GM23338 (cell line): ENCODE results near the gene RHBDD2.

Experiments used
- CREB1 ChIP-seq: fragments of 250-450 bp; sonication (Bioruptor Pico); IDR thresholded peaks from 2 replicates; pipeline ENCODE4 v1.5.0; 2020; ENCODE audit warnings: low read depth, mild to moderate bottlenecking, moderate library complexity
- EZH2 ChIP-seq: fragments of 200-600 bp; sonication (generic); IDR thresholded peaks from one replicate; pipeline ENCODE4 v1.8.0; 2017; ENCODE audit warnings: antibody characterized with exemption, mild to moderate bottlenecking, low read depth; ENCODE audit not compliant: unreplicated experiment
- EZH2phosphoT487 ChIP-seq: fragments of 200-600 bp; sonication (generic); IDR thresholded peaks from one replicate; pipeline ENCODE4 v1.8.1; 2018; ENCODE audit warnings: antibody characterized with exemption; ENCODE audit not compliant: unreplicated experiment
- NANOG ChIP-seq: IDR thresholded peaks from 2 replicates; pipeline ENCODE4 v1.6.1; 2016; ENCODE audit warnings: antibody characterized with exemption, borderline replicate concordance
- POLR2AphosphoS5 ChIP-seq: IDR thresholded peaks from 2 replicates; pipeline ENCODE4 v1.6.1; 2016; ENCODE audit warnings: antibody characterized with exemption, low read depth
- ZNF114 ChIP-seq: fragments of 250-450 bp; sonication (Bioruptor Pico); IDR thresholded peaks from 2 replicates; pipeline ENCODE4 v1.5.0; 2020; ENCODE audit warnings: mild to moderate bottlenecking, moderate library complexity
- TF ChIP-seq, protein P1 (sequence below), 2 experiments: fragments of 200-600 bp in 1 of 2; sonication (generic) in 1 of 2; conservative IDR thresholded peaks; 2 replicates each; pipeline versions ENCODE4 v1.5.1 to v1.6.1; 2016 to 2017; ENCODE audit warnings: antibody characterized with exemption in 2 of 2, low read depth in 2 of 2, mild to moderate bottlenecking in 2 of 2, moderate library complexity in 1 of 2
- TF ChIP-seq, protein P2 (sequence below): IDR thresholded peaks from one replicate; pipeline ENCODE4 v1.6.1; 2018; ENCODE audit warnings: antibody characterized with exemption; ENCODE audit not compliant: unreplicated experiment

DNA sequence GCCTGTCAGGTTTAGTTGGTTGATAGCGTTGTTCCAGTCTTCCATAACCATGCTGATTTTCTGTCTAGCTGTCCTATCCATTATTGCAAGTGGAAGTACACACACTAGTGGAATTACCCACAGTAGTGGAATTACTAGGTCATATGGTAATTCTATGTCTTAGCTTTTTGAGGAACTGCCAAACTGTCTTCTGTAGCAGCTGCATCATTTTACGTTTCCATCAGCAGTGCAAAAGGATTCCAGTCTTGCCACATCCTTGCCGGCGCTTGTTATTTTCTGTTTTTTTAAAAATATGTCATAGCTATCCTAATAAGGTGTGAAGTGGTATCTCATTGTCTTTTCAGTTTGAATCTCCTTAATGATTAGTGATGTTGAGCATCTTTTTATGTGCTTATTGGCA is 17.2 kb upstream of the RHBDD2 start:
- TF ChIP-seq NANOG (no peak), EZH2 (no peak), CREB1 (CRISPR knock-in tag) (no peak), EZH2phosphoT487 (no peak), POLR2AphosphoS5 (no peak), ZNF114 (CRISPR knock-in tag) (no peak)
- TF ChIP-seq, protein P1, sequence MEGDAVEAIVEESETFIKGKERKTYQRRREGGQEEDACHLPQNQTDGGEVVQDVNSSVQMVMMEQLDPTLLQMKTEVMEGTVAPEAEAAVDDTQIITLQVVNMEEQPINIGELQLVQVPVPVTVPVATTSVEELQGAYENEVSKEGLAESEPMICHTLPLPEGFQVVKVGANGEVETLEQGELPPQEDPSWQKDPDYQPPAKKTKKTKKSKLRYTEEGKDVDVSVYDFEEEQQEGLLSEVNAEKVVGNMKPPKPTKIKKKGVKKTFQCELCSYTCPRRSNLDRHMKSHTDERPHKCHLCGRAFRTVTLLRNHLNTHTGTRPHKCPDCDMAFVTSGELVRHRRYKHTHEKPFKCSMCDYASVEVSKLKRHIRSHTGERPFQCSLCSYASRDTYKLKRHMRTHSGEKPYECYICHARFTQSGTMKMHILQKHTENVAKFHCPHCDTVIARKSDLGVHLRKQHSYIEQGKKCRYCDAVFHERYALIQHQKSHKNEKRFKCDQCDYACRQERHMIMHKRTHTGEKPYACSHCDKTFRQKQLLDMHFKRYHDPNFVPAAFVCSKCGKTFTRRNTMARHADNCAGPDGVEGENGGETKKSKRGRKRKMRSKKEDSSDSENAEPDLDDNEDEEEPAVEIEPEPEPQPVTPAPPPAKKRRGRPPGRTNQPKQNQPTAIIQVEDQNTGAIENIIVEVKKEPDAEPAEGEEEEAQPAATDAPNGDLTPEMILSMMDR (conservative IDR thresholded peaks at IDR 0.05; ENCODE audit: low read depth in 2 of 2), result no peak
- TF ChIP-seq, protein P2, sequence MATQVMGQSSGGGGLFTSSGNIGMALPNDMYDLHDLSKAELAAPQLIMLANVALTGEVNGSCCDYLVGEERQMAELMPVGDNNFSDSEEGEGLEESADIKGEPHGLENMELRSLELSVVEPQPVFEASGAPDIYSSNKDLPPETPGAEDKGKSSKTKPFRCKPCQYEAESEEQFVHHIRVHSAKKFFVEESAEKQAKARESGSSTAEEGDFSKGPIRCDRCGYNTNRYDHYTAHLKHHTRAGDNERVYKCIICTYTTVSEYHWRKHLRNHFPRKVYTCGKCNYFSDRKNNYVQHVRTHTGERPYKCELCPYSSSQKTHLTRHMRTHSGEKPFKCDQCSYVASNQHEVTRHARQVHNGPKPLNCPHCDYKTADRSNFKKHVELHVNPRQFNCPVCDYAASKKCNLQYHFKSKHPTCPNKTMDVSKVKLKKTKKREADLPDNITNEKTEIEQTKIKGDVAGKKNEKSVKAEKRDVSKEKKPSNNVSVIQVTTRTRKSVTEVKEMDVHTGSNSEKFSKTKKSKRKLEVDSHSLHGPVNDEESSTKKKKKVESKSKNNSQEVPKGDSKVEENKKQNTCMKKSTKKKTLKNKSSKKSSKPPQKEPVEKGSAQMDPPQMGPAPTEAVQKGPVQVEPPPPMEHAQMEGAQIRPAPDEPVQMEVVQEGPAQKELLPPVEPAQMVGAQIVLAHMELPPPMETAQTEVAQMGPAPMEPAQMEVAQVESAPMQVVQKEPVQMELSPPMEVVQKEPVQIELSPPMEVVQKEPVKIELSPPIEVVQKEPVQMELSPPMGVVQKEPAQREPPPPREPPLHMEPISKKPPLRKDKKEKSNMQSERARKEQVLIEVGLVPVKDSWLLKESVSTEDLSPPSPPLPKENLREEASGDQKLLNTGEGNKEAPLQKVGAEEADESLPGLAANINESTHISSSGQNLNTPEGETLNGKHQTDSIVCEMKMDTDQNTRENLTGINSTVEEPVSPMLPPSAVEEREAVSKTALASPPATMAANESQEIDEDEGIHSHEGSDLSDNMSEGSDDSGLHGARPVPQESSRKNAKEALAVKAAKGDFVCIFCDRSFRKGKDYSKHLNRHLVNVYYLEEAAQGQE, result no peak
